ENCODE data around the gene MTO1.
"Not testable (repeated sequence)": the region's sequence is repeated elsewhere in the genome, so short reads cannot be mapped to it uniquely, and the experiment has no call there.

GRCh38 chr6:73505705-73506104 lies 44.2 kb downstream of the MTO1 start:
- not testable (repeated sequence) for TF ChIP-seq CTCF, POLR2A (IDR thresholded peaks at IDR 0.05)

Measured in lower leg skin (tissue), 3 donors.